Ammon's horn (tissue), 1 donor: ENCODE results near the gene FAM107B.
A peak's percentile ranks its signal among the peaks of the same experiment; 100 is the strongest.

ENCODE experiments used
- DNase-seq: peaks from one replicate; pipeline ENCODE4 v3.0.0-alpha.2; 2016; ENCODE audit warnings: low spot score

FAM107B gene

GRCh38 chr10:14776546-14776945 is 1.8 kb upstream of the FAM107B start:
- no peak for DNase-seq

- DNase-seq: no peak
These were observed 959 bp upstream of the FAM107B start for GRCh38 chr10:14775656-14776055.

GRCh38 chr10:14774214-14774580 is 500 bp downstream of the FAM107B start:
- no peak for DNase-seq

- no peak for DNase-seq
These were observed 1.0 kb downstream of the FAM107B start for GRCh38 chr10:14773551-14774213.

- DNase-seq: no peak
These were observed 2.3 kb downstream of the FAM107B start for GRCh38 chr10:14772399-14772798.

- no peak for DNase-seq
These were observed 3.8 kb downstream of the FAM107B start for GRCh38 chr10:14770927-14771326.

GRCh38 chr10:14761372-14761771 is 13.3 kb downstream of the FAM107B start:
- no peak for DNase-seq

- no peak for DNase-seq
These were observed 15.6 kb downstream of the FAM107B start for GRCh38 chr10:14758994-14759664.

GRCh38 chr10:14758451-14758850 is 16.2 kb downstream of the FAM107B start:
- DNase-seq: no peak

GRCh38 chr10:14757986-14758385 is 16.7 kb downstream of the FAM107B start:
- no peak for DNase-seq

- DNase-seq: no peak
These were observed 17.3 kb downstream of the FAM107B start for GRCh38 chr10:14757394-14757793.

GRCh38 chr10:14753441-14753840 is 21.3 kb downstream of the FAM107B start:
- DNase-seq: no peak

GRCh38 chr10:14751921-14752320 is 22.8 kb downstream of the FAM107B start:
- DNase-seq: peak; percentile 27

- peak; percentile 24 for DNase-seq
These were observed 23.4 kb downstream of the FAM107B start for GRCh38 chr10:14751014-14751896.

GRCh38 chr10:14749070-14749809 is 25.5 kb downstream of the FAM107B start:
- peak; percentile 17 for DNase-seq

- no peak for DNase-seq
These were observed 26.3 kb downstream of the FAM107B start for GRCh38 chr10:14748441-14748840.

GRCh38 chr10:14742815-14743214 is 31.9 kb downstream of the FAM107B start:
- DNase-seq: peak; percentile 10

GRCh38 chr10:14742382-14742781 is 32.3 kb downstream of the FAM107B start:
- DNase-seq: no peak

- peak; percentile 11 for DNase-seq
These were observed 33.9 kb downstream of the FAM107B start for GRCh38 chr10:14740684-14741247.

GRCh38 chr10:14737808-14738545 is 36.7 kb downstream of the FAM107B start:
- DNase-seq: no peak

GRCh38 chr10:14736600-14737081 is 38.1 kb downstream of the FAM107B start:
- peak; percentile 42 for DNase-seq
